ENCODE data around the gene TMED4. TPM values are rescaled to one million over a fixed set of nuclear protein-coding genes. Genes with fewer than 3 reads are reported as not detected.
A peak's percentile ranks its signal among the peaks of the same experiment; 100 is the strongest.
"Not testable (repeated sequence)": the region's sequence is repeated elsewhere in the genome, so short reads cannot be mapped to it uniquely, and the experiment has no call there.

Gene TMED4
- total and polyA plus RNA-seq, 8 donors, result 32.3 to 55.9 (median 47.0) TPM

GRCh38 chr7:44565795-44566559, 16.1 kb downstream of the TMED4 start:
- 76 to 77% methylated on average over 15 to 16 of the region's 16 CpGs for WGBS, 2 donors
- ATAC-seq, result peak; percentile 29 to 54 (median 38)
- no peak for DNase-seq
- Histone ChIP-seq H3K9me3 (no peaks in the 10 kb centered on the region), H3K27me3 (no peaks in the 10 kb centered on the region), H3K4me1 (no peaks in the 10 kb centered on the region), H3K27ac (no peak overlapping the region), H3K4me3 (no peak overlapping the region), H3K36me3 (peaks cover 20 to 49% (median 42%) of the 10 kb centered on the region in 3 donors)
- TF ChIP-seq CTCF (IDR thresholded peaks at IDR 0.05), result no peak
- no peak for FAIRE-seq
- intact Hi-C loops (cut with DNase I), result loop anchor here in 2 of 3 donors (2.0 to 10.0 kb wide), 2 partner anchors 321 to 323 kb away; no protein-coding TSS in a partner anchor

- Histone ChIP-seq H3K27me3 (no peaks in the 10 kb centered on the region), H3K36me3 (peaks cover 17 to 42% (median 35%) of the 10 kb centered on the region in 3 donors), H3K4me3 (no peak overlapping the region), H3K9me3 (no peaks in the 10 kb centered on the region), H3K4me1 (no peaks in the 10 kb centered on the region), H3K27ac (no peak overlapping the region)
- intact Hi-C loops (cut with DNase I), result loop anchor here in 1 of 3 donors (10.0 kb wide), 1 partner anchor 320 kb away; no protein-coding TSS in a partner anchor
- TF ChIP-seq CTCF (IDR thresholded peaks at IDR 0.05), result peak; percentile 95 to 98 (median 97)
- ATAC-seq (peak; percentile 82 to 98 (median 92)), DNase-seq (peak in 5 of 6 donors; percentile 48 to 89 (median 78)), FAIRE-seq (no peak)
- 54 to 57% methylated on average over 13 of the region's 13 CpGs for WGBS, 2 donors
Measured at GRCh38 chr7:44565097-44565794, 16.8 kb downstream of the TMED4 start.

GRCh38 chr7:44564606-44565005, 17.4 kb downstream of the TMED4 start:
- ATAC-seq, result no peak
- H3K4me1 ChIP-seq, result no peaks in the 10 kb centered on the region
- no peaks in the 10 kb centered on the region for H3K9me3 ChIP-seq
- no peak for TF ChIP-seq CTCF (IDR thresholded peaks at IDR 0.05)
- peaks cover 12 to 35% (median 29%) of the 10 kb centered on the region in 3 donors for H3K36me3 ChIP-seq
- DNase-seq, result no peak
- H3K27ac ChIP-seq, result no peak overlapping the region
- intact Hi-C loops (cut with DNase I), result loop anchor here in 1 of 3 donors (10.0 kb wide), 1 partner anchor 320 kb away; no protein-coding TSS in a partner anchor
- WGBS, 2 donors, result 91 to 96% methylated on average over 2 of the region's 2 CpGs
- FAIRE-seq, result no peak
- H3K27me3 ChIP-seq, result no peaks in the 10 kb centered on the region
- no peak overlapping the region for H3K4me3 ChIP-seq

DNA sequence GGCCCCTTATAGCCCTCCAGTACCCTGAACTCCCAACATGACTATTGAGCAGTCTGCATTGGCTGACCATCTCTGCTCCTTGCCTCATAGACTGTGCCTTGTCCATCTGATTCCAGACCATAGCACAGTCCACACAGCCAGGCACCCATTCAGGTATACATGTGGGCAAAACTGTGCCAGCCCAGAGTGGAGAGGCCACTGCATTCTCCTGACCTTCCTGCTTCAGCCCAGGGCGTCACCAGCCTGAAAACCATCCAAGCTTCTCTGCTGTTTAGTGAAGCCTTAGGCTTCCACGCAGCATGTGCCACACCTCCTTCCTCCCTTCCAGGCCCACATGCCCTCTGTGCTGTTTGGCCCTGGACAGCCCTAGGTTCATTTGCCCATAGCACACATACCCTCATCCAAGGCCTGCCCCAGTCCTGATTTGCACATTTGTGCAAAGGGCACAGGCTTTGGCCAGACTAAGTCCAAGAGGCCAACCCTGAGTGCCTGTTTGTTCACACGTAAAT, 18.8 kb downstream of the TMED4 start:
- Histone ChIP-seq H3K4me3 (no peak overlapping the region), H3K36me3 (peaks cover 7 to 22% (median 15%) of the 10 kb centered on the region in 3 donors), H3K27me3 (no peaks in the 10 kb centered on the region), H3K9me3 (no peaks in the 10 kb centered on the region), H3K27ac (no peak overlapping the region), H3K4me1 (no peaks in the 10 kb centered on the region)
- ATAC-seq (no peak), FAIRE-seq (no peak), DNase-seq (no peak)
- 84 to 86% methylated on average over 3 of the region's 3 CpGs for WGBS, 2 donors
- no peak for TF ChIP-seq CTCF (IDR thresholded peaks at IDR 0.05)
- intact Hi-C loops (cut with DNase I), result loop anchor here in 1 of 3 donors (10.0 kb wide), 1 partner anchor 318 kb away; no protein-coding TSS in a partner anchor

GRCh38 chr7:44562622-44562962, 19.4 kb downstream of the TMED4 start:
- not testable (repeated sequence) for H3K4me3 ChIP-seq
- intact Hi-C loops (cut with DNase I), result loop anchor here in 1 of 3 donors (10.0 kb wide), 1 partner anchor 318 kb away; no protein-coding TSS in a partner anchor

More at GRCh38 chr7:44562622-44562962, 19.4 kb downstream of the TMED4 start:
- not testable (repeated sequence) for H3K4me1 ChIP-seq, ATAC-seq, H3K9me3 ChIP-seq, H3K27ac ChIP-seq, DNase-seq, FAIRE-seq, H3K27me3 ChIP-seq
- peaks cover 4 to 15% (median 9%) of the 10 kb centered on the region in 3 donors for H3K36me3 ChIP-seq
- 85 to 95% methylated on average over 8 of the region's 8 CpGs for WGBS, 2 donors

All from pancreas (tissue), 10 donors.